HepG2 (cell line): ENCODE results near the gene CYB5D1. TPM values are rescaled to one million over a fixed set of nuclear protein-coding genes. Genes with fewer than 3 reads are reported as not detected.

ENCODE experiments used
- ETV6 ChIP-seq: sonication (generic); formaldehyde crosslinking; conservative IDR thresholded peaks from 2 replicates; pipeline ENCODE4 v1.4.0; 2020; ENCODE audit warnings: missing genetic modification reagents
- HOXD1 ChIP-seq: sonication (generic); formaldehyde crosslinking; IDR thresholded peaks from 2 replicates; pipeline ENCODE4 v1.5.0; 2020; ENCODE audit warnings: missing genetic modification reagents
- JDP2 ChIP-seq: sonication (generic); formaldehyde crosslinking; IDR thresholded peaks from 2 replicates; pipeline ENCODE4 v1.8.1; 2022; ENCODE audit warnings: missing genetic modification reagents, borderline replicate concordance
- MAZ ChIP-seq, 2 experiments: sonication (generic) in 1 of 2; formaldehyde crosslinking in 1 of 2; IDR thresholded peaks; 2 replicates each; pipeline versions ENCODE4 v1.5.0 to v1.6.1; 2012 to 2020; ENCODE audit warnings: low read depth in 2 of 2, mild to moderate bottlenecking in 2 of 2, borderline replicate concordance in 1 of 2, improper control_type of control experiment in 1 of 2, low read length in 1 of 2, missing genetic modification reagents in 1 of 2, moderate library complexity in 1 of 2
- NR2F2 ChIP-seq: IDR thresholded peaks from 2 replicates; pipeline ENCODE4 v1.6.1; 2012; ENCODE audit warnings: low read depth, inconsistent platforms, borderline replicate concordance
- NR2F6 ChIP-seq, 2 experiments: IDR thresholded peaks; 2 replicates each; pipeline ENCODE4 v1.6.1; 2016; ENCODE audit warnings: antibody characterized with exemption in 1 of 2, mild to moderate bottlenecking in 1 of 2
- RBM39 ChIP-seq: fragments of 200-400 bp; formaldehyde crosslinking; IDR thresholded peaks from one replicate; pipeline ENCODE4 v1.6.1; 2018; ENCODE audit warnings: antibody characterized with exemption, mild to moderate bottlenecking, low read depth, low read length; ENCODE audit not compliant: poor library complexity, severe bottlenecking
- SKI ChIP-seq: fragments of 450-650 bp; IDR thresholded peaks from one replicate; pipeline ENCODE4 v1.6.1; 2018; ENCODE audit warnings: mild to moderate bottlenecking; ENCODE audit not compliant: partially characterized antibody
- ZC3H4 ChIP-seq: sonication (generic); formaldehyde crosslinking; IDR thresholded peaks from 2 replicates; pipeline ENCODE4 v1.4.0; 2020; ENCODE audit warnings: missing genetic modification reagents, borderline replicate concordance
- ZNF3 ChIP-seq: IDR thresholded peaks from 2 replicates; pipeline ENCODE4 v1.7.0; 2017; ENCODE audit warnings: inconsistent platforms
- ZNF317 ChIP-seq: sonication (generic); formaldehyde crosslinking; IDR thresholded peaks from 2 replicates; pipeline ENCODE4 v1.5.0; 2020; ENCODE audit warnings: mild to moderate bottlenecking, missing genetic modification reagents
- ZNF441 ChIP-seq: sonication (generic); formaldehyde crosslinking; IDR thresholded peaks from 2 replicates; pipeline ENCODE4 v1.7.0; 2021; ENCODE audit warnings: missing genetic modification reagents, borderline replicate concordance
- ZNF713 ChIP-seq: sonication (generic); formaldehyde crosslinking; IDR thresholded peaks from 2 replicates; pipeline ENCODE4 v1.4.0; 2020; ENCODE audit warnings: mild to moderate bottlenecking, missing genetic modification reagents
- polyA plus RNA-seq, 8 experiments: library from polyadenylated mRNA; depleted of rRNA in 3 of 8; stranded (reverse) in 7 of 8; unstranded in 1 of 8; fragments of >200 nt; fragmentation: Illumina TruSeq in 4 of 8; extraction: Trizol in 4 of 8; gene quantifications; 2 replicates each; pipeline versions ENCODE4 v1.2.1 to v1.2.3, GENCODE V29; 2011 to 2016; ENCODE audit warnings: low read depth in 4 of 8, missing spikeins in 1 of 8, mixed read lengths in 1 of 8; ENCODE audit not compliant: insufficient read depth in 1 of 8
- total RNA-seq, 5 experiments: library from RNA; depleted of rRNA; stranded (reverse); fragments of >200 nt; fragmentation: Illumina TruSeq; extraction: Trizol; gene quantifications; 2 replicates each; pipeline ENCODE4 v1.2.3, GENCODE V29; 2016; ENCODE audit warnings: low read depth in 1 of 5
- TF ChIP-seq, protein P1 (sequence below): sonication (generic); formaldehyde crosslinking; IDR thresholded peaks from 2 replicates; pipeline ENCODE4 v1.5.0; 2020; ENCODE audit warnings: mild to moderate bottlenecking, missing genetic modification reagents
- TF ChIP-seq, protein P2 (sequence below): sonication (generic); formaldehyde crosslinking; IDR thresholded peaks from 2 replicates; pipeline ENCODE4 v1.5.1; 2020; ENCODE audit warnings: mild to moderate bottlenecking, missing genetic modification reagents, moderate library complexity
- TF ChIP-seq, protein P3 (sequence below): IDR thresholded peaks from 2 replicates; pipeline ENCODE4 v1.6.1; 2018; ENCODE audit warnings: missing genetic modification reagents
- TF ChIP-seq, protein P4 (sequence below): sonication (generic); formaldehyde crosslinking; IDR thresholded peaks from 2 replicates; pipeline ENCODE4 v1.4.0; 2020; ENCODE audit warnings: missing genetic modification reagents

CYB5D1 gene
- total and polyA plus RNA-seq, 2 of the 13 experiments (the other 11 are each of a cell fraction or from before 2014, with no cell fraction given), result 8.9 to 17.0 TPM

DNA sequence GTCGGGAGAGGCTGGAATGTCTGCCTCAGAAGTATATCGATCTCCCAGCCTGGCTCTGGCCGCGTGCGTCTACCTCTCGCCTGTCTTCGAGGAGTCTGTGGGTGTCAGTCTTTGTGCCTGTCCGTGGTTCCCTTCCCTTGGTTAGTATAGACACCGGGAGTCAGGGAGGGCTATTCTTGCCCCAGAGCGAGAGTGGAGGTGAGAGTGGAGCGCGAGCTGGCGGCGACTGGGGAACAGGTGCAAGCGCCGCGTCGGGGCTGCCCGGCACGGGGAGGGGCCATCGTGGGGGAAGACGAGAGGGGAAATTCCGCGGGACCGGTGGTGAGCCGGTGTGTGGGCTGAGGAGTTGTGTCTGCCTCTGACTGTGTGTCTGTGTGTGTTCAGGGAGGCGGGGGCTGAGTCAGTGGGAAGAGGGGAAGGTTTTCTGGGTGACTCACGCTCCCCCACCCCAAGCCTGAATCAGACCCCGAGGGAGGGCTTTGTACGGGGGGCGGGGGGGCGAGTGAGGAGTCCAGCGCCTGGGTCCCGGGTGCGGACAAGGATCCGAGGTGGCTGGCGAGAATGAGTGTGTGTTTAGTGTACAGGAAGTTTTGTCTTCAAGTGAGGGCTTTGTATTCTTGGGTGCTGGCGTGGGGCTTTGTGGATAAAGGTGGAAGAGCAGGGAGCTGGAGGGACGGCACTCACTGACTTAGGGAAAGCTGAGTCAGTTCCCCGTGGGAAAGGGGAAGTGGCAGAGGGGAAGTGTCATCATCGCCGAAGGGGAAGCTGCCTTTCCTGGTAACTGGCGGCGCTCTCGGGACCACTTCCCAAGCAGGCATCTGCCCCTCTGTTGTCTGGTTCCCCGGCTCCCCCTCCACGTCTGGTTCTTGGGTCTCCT, 15.2 kb upstream of the CYB5D1 start (continued):
- TF ChIP-seq, protein P1, sequence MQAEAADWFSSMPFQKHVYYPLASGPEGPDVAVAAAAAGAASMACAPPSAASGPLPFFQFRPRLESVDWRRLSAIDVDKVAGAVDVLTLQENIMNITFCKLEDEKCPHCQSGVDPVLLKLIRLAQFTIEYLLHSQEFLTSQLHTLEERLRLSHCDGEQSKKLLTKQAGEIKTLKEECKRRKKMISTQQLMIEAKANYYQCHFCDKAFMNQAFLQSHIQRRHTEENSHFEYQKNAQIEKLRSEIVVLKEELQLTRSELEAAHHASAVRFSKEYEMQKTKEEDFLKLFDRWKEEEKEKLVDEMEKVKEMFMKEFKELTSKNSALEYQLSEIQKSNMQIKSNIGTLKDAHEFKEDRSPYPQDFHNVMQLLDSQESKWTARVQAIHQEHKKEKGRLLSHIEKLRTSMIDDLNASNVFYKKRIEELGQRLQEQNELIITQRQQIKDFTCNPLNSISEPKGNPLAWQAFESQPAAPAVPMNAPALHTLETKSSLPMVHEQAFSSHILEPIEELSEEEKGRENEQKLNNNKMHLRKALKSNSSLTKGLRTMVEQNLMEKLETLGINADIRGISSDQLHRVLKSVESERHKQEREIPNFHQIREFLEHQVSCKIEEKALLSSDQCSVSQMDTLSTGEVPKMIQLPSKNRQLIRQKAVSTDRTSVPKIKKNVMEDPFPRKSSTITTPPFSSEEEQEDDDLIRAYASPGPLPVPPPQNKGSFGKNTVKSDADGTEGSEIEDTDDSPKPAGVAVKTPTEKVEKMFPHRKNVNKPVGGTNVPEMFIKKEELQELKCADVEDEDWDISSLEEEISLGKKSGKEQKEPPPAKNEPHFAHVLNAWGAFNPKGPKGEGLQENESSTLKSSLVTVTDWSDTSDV, result 0 out of 2 replicates have a peak, but pooled peaks have one; percentile 85
- TF ChIP-seq ZNF3, result no peak
- TF ChIP-seq MAZ (IDR thresholded peaks at IDR 0.05; ENCODE audit: borderline replicate concordance, low read depth, low read length), result no peak; the same call in 1 of the 2 replicates
- 0 out of 2 replicates have a peak, but pooled peaks have one; percentile 5 for TF ChIP-seq MAZ (CRISPR knock-in tag; IDR thresholded peaks at IDR 0.05; ENCODE audit: low read depth)
- 0 out of 2 replicates have a peak, but pooled peaks have one; percentile 17 for TF ChIP-seq NR2F6 (IDR thresholded peaks at IDR 0.05)
- TF ChIP-seq NR2F6 (CRISPR knock-in tag; IDR thresholded peaks at IDR 0.05), result no peak
- 0 out of 2 replicates have a peak, but pooled peaks have one; percentile 7 for TF ChIP-seq ZNF317 (CRISPR knock-in tag)
- peak; percentile 25 for TF ChIP-seq RBM39
- TF ChIP-seq, protein P2, sequence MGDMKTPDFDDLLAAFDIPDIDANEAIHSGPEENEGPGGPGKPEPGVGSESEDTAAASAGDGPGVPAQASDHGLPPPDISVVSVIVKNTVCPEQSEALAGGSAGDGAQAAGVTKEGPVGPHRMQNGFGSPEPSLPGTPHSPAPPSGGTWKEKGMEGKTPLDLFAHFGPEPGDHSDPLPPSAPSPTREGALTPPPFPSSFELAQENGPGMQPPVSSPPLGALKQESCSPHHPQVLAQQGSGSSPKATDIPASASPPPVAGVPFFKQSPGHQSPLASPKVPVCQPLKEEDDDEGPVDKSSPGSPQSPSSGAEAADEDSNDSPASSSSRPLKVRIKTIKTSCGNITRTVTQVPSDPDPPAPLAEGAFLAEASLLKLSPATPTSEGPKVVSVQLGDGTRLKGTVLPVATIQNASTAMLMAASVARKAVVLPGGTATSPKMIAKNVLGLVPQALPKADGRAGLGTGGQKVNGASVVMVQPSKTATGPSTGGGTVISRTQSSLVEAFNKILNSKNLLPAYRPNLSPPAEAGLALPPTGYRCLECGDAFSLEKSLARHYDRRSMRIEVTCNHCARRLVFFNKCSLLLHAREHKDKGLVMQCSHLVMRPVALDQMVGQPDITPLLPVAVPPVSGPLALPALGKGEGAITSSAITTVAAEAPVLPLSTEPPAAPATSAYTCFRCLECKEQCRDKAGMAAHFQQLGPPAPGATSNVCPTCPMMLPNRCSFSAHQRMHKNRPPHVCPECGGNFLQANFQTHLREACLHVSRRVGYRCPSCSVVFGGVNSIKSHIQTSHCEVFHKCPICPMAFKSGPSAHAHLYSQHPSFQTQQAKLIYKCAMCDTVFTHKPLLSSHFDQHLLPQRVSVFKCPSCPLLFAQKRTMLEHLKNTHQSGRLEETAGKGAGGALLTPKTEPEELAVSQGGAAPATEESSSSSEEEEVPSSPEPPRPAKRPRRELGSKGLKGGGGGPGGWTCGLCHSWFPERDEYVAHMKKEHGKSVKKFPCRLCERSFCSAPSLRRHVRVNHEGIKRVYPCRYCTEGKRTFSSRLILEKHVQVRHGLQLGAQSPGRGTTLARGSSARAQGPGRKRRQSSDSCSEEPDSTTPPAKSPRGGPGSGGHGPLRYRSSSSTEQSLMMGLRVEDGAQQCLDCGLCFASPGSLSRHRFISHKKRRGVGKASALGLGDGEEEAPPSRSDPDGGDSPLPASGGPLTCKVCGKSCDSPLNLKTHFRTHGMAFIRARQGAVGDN (CRISPR knock-in tag), result peak; percentile 62
- no peak for TF ChIP-seq JDP2
- TF ChIP-seq HOXD1 (CRISPR knock-in tag), result 0 out of 2 replicates have a peak, but pooled peaks have one; percentile 17
- peak; percentile 42 for TF ChIP-seq SKI
- TF ChIP-seq ETV6 (CRISPR knock-in tag), result peak; percentile 69; the same call in 1 of the 2 replicates
- TF ChIP-seq, protein P3, sequence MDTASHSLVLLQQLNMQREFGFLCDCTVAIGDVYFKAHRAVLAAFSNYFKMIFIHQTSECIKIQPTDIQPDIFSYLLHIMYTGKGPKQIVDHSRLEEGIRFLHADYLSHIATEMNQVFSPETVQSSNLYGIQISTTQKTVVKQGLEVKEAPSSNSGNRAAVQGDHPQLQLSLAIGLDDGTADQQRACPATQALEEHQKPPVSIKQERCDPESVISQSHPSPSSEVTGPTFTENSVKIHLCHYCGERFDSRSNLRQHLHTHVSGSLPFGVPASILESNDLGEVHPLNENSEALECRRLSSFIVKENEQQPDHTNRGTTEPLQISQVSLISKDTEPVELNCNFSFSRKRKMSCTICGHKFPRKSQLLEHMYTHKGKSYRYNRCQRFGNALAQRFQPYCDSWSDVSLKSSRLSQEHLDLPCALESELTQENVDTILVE (CRISPR knock-in tag), result 0 out of 2 replicates have a peak, but pooled peaks have one; percentile 8
- no peak for TF ChIP-seq ZNF441 (CRISPR knock-in tag)
- TF ChIP-seq NR2F2, result no peak
- TF ChIP-seq, protein P4, sequence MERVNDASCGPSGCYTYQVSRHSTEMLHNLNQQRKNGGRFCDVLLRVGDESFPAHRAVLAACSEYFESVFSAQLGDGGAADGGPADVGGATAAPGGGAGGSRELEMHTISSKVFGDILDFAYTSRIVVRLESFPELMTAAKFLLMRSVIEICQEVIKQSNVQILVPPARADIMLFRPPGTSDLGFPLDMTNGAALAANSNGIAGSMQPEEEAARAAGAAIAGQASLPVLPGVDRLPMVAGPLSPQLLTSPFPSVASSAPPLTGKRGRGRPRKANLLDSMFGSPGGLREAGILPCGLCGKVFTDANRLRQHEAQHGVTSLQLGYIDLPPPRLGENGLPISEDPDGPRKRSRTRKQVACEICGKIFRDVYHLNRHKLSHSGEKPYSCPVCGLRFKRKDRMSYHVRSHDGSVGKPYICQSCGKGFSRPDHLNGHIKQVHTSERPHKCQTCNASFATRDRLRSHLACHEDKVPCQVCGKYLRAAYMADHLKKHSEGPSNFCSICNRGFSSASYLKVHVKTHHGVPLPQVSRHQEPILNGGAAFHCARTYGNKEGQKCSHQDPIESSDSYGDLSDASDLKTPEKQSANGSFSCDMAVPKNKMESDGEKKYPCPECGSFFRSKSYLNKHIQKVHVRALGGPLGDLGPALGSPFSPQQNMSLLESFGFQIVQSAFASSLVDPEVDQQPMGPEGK (CRISPR knock-in tag), result peak; percentile 70; the same call in 1 of the 2 replicates
- TF ChIP-seq ZNF713 (CRISPR knock-in tag), result no peak
- TF ChIP-seq ZC3H4 (CRISPR knock-in tag), result no peak; the same call in 1 of the 2 replicates
